ENCODE measurements around the gene SPECC1L. TPM values are rescaled to one million over a fixed set of nuclear protein-coding genes. Genes with fewer than 3 reads are reported as not detected.

Gene SPECC1L
- total and polyA plus RNA-seq, 10 of the 15 experiments (the other 5 are each of a cell fraction or from before 2014, with no cell fraction given) = 1.9 to 40.6 (median 19.1) TPM

GRCh38 chr22:24359452-24360120 is 89.0 kb downstream of the SPECC1L start (continued):
- TF ChIP-seq LARP7 (IDR thresholded peaks at IDR 0.05) (no peak), HCFC1 (IDR thresholded peaks at IDR 0.05; ENCODE audit: low read length) (no peak), SMARCA5 (IDR thresholded peaks at IDR 0.05) (no peak), CHD4 (IDR thresholded peaks at IDR 0.05) (no peak)
- TF ChIP-seq, protein P1, sequence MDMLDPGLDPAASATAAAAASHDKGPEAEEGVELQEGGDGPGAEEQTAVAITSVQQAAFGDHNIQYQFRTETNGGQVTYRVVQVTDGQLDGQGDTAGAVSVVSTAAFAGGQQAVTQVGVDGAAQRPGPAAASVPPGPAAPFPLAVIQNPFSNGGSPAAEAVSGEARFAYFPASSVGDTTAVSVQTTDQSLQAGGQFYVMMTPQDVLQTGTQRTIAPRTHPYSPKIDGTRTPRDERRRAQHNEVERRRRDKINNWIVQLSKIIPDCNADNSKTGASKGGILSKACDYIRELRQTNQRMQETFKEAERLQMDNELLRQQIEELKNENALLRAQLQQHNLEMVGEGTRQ (IDR thresholded peaks at IDR 0.05; ENCODE audit: borderline replicate concordance, low read depth, low read length) = no peak
- TF ChIP-seq, protein P2, sequence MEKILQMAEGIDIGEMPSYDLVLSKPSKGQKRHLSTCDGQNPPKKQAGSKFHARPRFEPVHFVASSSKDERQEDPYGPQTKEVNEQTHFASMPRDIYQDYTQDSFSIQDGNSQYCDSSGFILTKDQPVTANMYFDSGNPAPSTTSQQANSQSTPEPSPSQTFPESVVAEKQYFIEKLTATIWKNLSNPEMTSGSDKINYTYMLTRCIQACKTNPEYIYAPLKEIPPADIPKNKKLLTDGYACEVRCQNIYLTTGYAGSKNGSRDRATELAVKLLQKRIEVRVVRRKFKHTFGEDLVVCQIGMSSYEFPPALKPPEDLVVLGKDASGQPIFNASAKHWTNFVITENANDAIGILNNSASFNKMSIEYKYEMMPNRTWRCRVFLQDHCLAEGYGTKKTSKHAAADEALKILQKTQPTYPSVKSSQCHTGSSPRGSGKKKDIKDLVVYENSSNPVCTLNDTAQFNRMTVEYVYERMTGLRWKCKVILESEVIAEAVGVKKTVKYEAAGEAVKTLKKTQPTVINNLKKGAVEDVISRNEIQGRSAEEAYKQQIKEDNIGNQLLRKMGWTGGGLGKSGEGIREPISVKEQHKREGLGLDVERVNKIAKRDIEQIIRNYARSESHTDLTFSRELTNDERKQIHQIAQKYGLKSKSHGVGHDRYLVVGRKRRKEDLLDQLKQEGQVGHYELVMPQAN (conservative IDR thresholded peaks at IDR 0.05) = no peak

GRCh38 chr22:24361976-24362646 is 91.5 kb downstream of the SPECC1L start:
- Histone ChIP-seq H3K79me2 (ENCODE audit: control insufficient read depth, insufficient read depth, low read length) (no peaks in the 10 kb centered on the region), H3K4me3 (no peak overlapping the region), H3K27me3 (replicated peaks in 1 of 2; ENCODE audit: control insufficient read depth in 2 of 2, insufficient read depth in 2 of 2, low read length in 1 of 2) (no peaks in the 10 kb centered on the region), H4K20me1 (ENCODE audit: control insufficient read depth, insufficient read depth) (no peaks in the 10 kb centered on the region), H3K4me1 (ENCODE audit: control insufficient read depth, insufficient read depth, low read length) (no peaks in the 10 kb centered on the region), H3K4me2 (ENCODE audit: control insufficient read depth, insufficient read depth) (no peak overlapping the region), H3K27ac (ENCODE audit: control insufficient read depth, insufficient read depth) (no peak overlapping the region), H2AFZ (ENCODE audit: control insufficient read depth, low read depth, low read length) (no peak overlapping the region), H3K9ac (ENCODE audit: control insufficient read depth, insufficient read depth, low read length) (no peak overlapping the region), H3K36me3 (ENCODE audit: control insufficient read depth in 2 of 2, insufficient read depth in 2 of 2, low read length in 1 of 2) (peaks cover 6 to 8% of the 10 kb centered on the region in 2 experiments; a peak in 3 of 4 replicates), H3K9me3 (replicated peaks; ENCODE audit: control insufficient read depth, insufficient read depth, low read length) (no peaks in the 10 kb centered on the region)
- DNase-seq (ENCODE audit: low read depth, low spot score) (no peak), ATAC-seq (no peak), FAIRE-seq (no peak)
- CTCF ChIA-PET = no interaction called here
- BruUV-seq (replicated peaks) = no TSS peak
- TF ChIP-seq, protein P3, sequence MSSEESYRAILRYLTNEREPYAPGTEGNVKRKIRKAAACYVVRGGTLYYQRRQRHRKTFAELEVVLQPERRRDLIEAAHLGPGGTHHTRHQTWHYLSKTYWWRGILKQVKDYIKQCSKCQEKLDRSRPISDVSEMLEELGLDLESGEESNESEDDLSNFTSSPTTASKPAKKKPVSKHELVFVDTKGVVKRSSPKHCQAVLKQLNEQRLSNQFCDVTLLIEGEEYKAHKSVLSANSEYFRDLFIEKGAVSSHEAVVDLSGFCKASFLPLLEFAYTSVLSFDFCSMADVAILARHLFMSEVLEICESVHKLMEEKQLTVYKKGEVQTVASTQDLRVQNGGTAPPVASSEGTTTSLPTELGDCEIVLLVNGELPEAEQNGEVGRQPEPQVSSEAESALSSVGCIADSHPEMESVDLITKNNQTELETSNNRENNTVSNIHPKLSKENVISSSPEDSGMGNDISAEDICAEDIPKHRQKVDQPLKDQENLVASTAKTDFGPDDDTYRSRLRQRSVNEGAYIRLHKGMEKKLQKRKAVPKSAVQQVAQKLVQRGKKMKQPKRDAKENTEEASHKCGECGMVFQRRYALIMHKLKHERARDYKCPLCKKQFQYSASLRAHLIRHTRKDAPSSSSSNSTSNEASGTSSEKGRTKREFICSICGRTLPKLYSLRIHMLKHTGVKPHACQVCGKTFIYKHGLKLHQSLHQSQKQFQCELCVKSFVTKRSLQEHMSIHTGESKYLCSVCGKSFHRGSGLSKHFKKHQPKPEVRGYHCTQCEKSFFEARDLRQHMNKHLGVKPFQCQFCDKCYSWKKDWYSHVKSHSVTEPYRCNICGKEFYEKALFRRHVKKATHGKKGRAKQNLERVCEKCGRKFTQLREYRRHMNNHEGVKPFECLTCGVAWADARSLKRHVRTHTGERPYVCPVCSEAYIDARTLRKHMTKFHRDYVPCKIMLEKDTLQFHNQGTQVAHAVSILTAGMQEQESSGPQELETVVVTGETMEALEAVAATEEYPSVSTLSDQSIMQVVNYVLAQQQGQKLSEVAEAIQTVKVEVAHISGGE (CRISPR knock-in tag; IDR thresholded peaks at IDR 0.05) = no peak
- no peak for TF ChIP-seq CHD2 (IDR thresholded peaks at IDR 0.05; ENCODE audit: borderline replicate concordance, low read depth, low read length)
- no peak for TF ChIP-seq PML (IDR thresholded peaks at IDR 0.05; ENCODE audit: low read length)
- no peak for TF ChIP-seq ESRRA (IDR thresholded peaks at IDR 0.05; ENCODE audit: low read length)
- TF ChIP-seq CHD1 (IDR thresholded peaks at IDR 0.05; ENCODE audit: low read depth, low read length) = no peak
- no peak for TF ChIP-seq TCF7 (IDR thresholded peaks at IDR 0.05; ENCODE audit: borderline replicate concordance)
- RAD21 ChIA-PET (ENCODE audit: unreplicated experiment) = no interaction called here
- in situ Hi-C loops (cut with MboI) = no loop called here
- SMC1A ChIA-PET (ENCODE audit: uncharacterized antibody, unreplicated experiment) = no interaction called here
- intact Hi-C loops (cut with micrococcal nuclease; ENCODE audit: unreplicated experiment) = no loop called here
- POLR2A ChIA-PET = no interaction called here
- 95% methylated on average over 4 of the region's 4 CpGs for WGBS (ENCODE audit: insufficient coverage, insufficient replicate concordance, low lambda C conversion rate, missing lambda C conversion rate)
